ENCODE results near the gene EIF4G3. TPM values are rescaled to one million over a fixed set of nuclear protein-coding genes. Genes with fewer than 3 reads are reported as not detected.
"Not testable (repeated sequence)": the region's sequence is repeated elsewhere in the genome, so short reads cannot be mapped to it uniquely, and the experiment has no call there.

Gene EIF4G3
- total and polyA plus RNA-seq, 3 experiments from 2014 or later = 13.0 to 51.3 (median 46.8) TPM

DNA sequence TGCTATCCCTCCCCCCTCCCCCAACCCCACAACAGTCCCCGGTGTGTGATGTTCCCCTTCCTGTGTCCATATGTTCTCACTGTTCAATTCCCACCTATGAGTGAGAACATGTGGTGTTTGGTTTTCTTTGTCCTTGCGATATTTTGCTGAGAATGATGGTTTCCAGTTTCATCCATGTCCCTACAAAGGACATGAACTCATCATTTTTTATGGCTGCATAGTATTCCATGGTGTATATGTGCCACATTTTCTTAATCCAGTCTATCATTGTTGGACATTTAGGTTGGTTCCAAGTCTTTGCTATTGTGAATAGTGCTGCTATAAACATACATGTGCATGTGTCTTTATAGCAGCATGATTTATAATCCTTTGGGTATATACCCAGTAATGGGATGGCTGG is 269.2 kb downstream of the EIF4G3 start:
- H3K36me3 ChIP-seq (ENCODE audit: insufficient read depth, low read length); H3K27ac ChIP-seq (ENCODE audit: low read depth, low read length); H3K27me3 Mint-ChIP-seq; H3K4me3 Mint-ChIP-seq; H3K4me1 ChIP-seq (ENCODE audit: insufficient read depth, low read length); H3K9me3 ChIP-seq (ENCODE audit: low read length); H3K4me3 ChIP-seq (ENCODE audit: low read length); CTCF ChIA-PET; H3K27ac Mint-ChIP-seq; DNase-seq; H3K9me3 Mint-ChIP-seq; H3K27me3 ChIP-seq (ENCODE audit: insufficient read depth, low read length, poor library complexity, severe bottlenecking); POLR2A ChIA-PET: not testable (repeated sequence)
- Mint-ChIP-seq H3K4me1 (peaks cover 1 to 16% (median 6%) of the 10 kb centered on the region in 3 donors), H3K36me3 (peaks cover 0 to 14% (median 12%) of the 10 kb centered on the region in 3 donors)

GRCh38 chr1:20903437-20903836 is 273.3 kb downstream of the EIF4G3 start:
- no peaks in the 10 kb centered on the region for H3K9me3 Mint-ChIP-seq
- DNase-seq = peak in 1 of 5 donors; percentile 16
- peaks cover 1 to 13% (median 6%) of the 10 kb centered on the region in 3 donors for H3K4me1 Mint-ChIP-seq
- Histone ChIP-seq H3K27ac (ENCODE audit: low read depth, low read length) (no peak overlapping the region), H3K9me3 (ENCODE audit: low read length) (no peaks in the 10 kb centered on the region), H3K36me3 (ENCODE audit: insufficient read depth, low read length) (no peaks in the 10 kb centered on the region), H3K4me3 (ENCODE audit: low read length) (no peak overlapping the region), H3K4me1 (ENCODE audit: insufficient read depth, low read length) (no peaks in the 10 kb centered on the region), H3K27me3 (ENCODE audit: insufficient read depth, low read length, poor library complexity, severe bottlenecking) (no peaks in the 10 kb centered on the region)
- H3K36me3 Mint-ChIP-seq = peaks cover 0 to 16% (median 15%) of the 10 kb centered on the region in 3 donors
- CTCF ChIA-PET = interaction anchor here (1.7 kb wide), 1 partner anchor 207 kb away, joined by 5 read pairs; no protein-coding TSS in a partner anchor
- no peak overlapping the region for H3K4me3 Mint-ChIP-seq
- H3K27ac Mint-ChIP-seq = no peak overlapping the region
- POLR2A ChIA-PET = no interaction called here
- no peaks in the 10 kb centered on the region for H3K27me3 Mint-ChIP-seq

GRCh38 chr1:20900056-20900455 is 276.6 kb downstream of the EIF4G3 start:
- Mint-ChIP-seq H3K27ac (peak overlapping the region in 1 of 8 donors; percentile 12), H3K4me3 (no peak overlapping the region), H3K9me3 (no peaks in the 10 kb centered on the region), H3K36me3 (peaks cover 0 to 12% (median 11%) of the 10 kb centered on the region in 3 donors), H3K4me1 (peaks cover 1 to 13% (median 6%) of the 10 kb centered on the region in 3 donors), H3K27me3 (no peaks in the 10 kb centered on the region)
- no peaks in the 10 kb centered on the region for H3K4me1 ChIP-seq (ENCODE audit: insufficient read depth, low read length)
- ChIA-PET POLR2A (no interaction called here), CTCF (no interaction called here)
- no peak overlapping the region for H3K27ac ChIP-seq (ENCODE audit: low read depth, low read length)
- no peaks in the 10 kb centered on the region for H3K27me3 ChIP-seq (ENCODE audit: insufficient read depth, low read length, poor library complexity, severe bottlenecking)
- H3K36me3 ChIP-seq (ENCODE audit: insufficient read depth, low read length) = no peaks in the 10 kb centered on the region
- H3K9me3 ChIP-seq (ENCODE audit: low read length) = no peaks in the 10 kb centered on the region
- H3K4me3 ChIP-seq (ENCODE audit: low read length) = no peak overlapping the region
- no peak for DNase-seq

DNA sequence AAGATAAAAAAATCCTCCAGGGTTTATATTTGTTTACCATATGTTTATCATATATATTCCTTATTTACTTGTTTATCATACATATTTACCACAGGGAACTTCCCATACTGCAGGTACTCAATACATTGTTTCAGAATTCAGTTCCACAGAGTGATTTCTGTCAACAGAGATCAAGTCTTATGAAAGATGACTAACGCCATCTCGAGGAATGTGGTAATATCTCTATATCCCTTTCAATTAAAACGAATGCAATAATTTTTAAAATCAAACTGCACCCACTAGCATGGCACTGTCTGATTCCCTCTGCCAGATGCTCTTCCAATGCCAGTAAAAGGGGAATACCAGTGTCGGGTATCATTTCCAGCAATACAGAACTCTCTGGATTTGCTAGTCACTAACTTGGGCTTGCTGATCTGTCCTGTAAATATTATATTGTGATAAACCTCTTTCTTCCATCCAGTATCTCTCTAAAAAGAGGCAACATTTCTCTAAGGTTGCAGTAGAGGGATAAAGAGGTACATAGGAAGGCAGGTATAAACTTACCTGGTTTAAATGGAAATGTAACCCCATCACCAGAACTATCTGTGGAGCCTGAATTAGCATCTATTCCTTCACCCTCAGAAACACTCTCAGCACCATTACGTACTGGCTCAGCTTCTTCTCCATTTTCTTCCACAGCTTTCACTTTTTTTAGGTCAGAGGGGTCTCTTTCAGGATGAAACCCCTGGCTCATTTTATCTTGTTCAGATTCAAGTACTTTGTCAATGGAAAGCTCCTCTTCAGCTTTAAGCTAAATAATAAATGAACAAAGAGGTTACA is 277.3 kb downstream of the EIF4G3 start:
- no peaks in the 10 kb centered on the region for H3K9me3 ChIP-seq (ENCODE audit: low read length)
- no peak for DNase-seq
- Mint-ChIP-seq H3K27ac (no peak overlapping the region), H3K4me1 (peaks cover 1 to 13% (median 6%) of the 10 kb centered on the region in 3 donors), H3K36me3 (peaks cover 0 to 16% (median 13%) of the 10 kb centered on the region in 3 donors), H3K9me3 (no peaks in the 10 kb centered on the region), H3K4me3 (no peak overlapping the region), H3K27me3 (no peaks in the 10 kb centered on the region)
- no peak overlapping the region for H3K27ac ChIP-seq (ENCODE audit: low read depth, low read length)
- CTCF ChIA-PET = no interaction called here
- no peaks in the 10 kb centered on the region for H3K36me3 ChIP-seq (ENCODE audit: insufficient read depth, low read length)
- H3K4me1 ChIP-seq (ENCODE audit: insufficient read depth, low read length) = no peaks in the 10 kb centered on the region
- no peak overlapping the region for H3K4me3 ChIP-seq (ENCODE audit: low read length)
- POLR2A ChIA-PET = no interaction called here
- H3K27me3 ChIP-seq (ENCODE audit: insufficient read depth, low read length, poor library complexity, severe bottlenecking) = no peaks in the 10 kb centered on the region

GRCh38 chr1:20896826-20897225 is 279.9 kb downstream of the EIF4G3 start:
- Mint-ChIP-seq H3K9me3 (no peaks in the 10 kb centered on the region), H3K27ac (peak overlapping the region in 1 of 8 donors; percentile 33), H3K27me3 (no peaks in the 10 kb centered on the region), H3K4me3 (no peak overlapping the region), H3K4me1 (no peaks in the 10 kb centered on the region), H3K36me3 (peaks cover 0 to 36% (median 6%) of the 10 kb centered on the region in 3 donors)
- ChIA-PET POLR2A (interaction anchor here (0.6 kb wide), 1 partner anchor 215 kb away, joined by 3 read pairs; no protein-coding TSS in a partner anchor), CTCF (interaction anchor here (0.9 kb wide), 1 partner anchor 298 kb away, joined by 4 read pairs; no protein-coding TSS in a partner anchor)
- Histone ChIP-seq H3K9me3 (ENCODE audit: low read length) (no peaks in the 10 kb centered on the region), H3K4me1 (ENCODE audit: insufficient read depth, low read length) (no peaks in the 10 kb centered on the region), H3K27ac (ENCODE audit: low read depth, low read length) (no peak overlapping the region), H3K27me3 (ENCODE audit: insufficient read depth, low read length, poor library complexity, severe bottlenecking) (no peaks in the 10 kb centered on the region), H3K4me3 (ENCODE audit: low read length) (no peak overlapping the region), H3K36me3 (ENCODE audit: insufficient read depth, low read length) (peaks cover 10% of the 10 kb centered on the region)
- no peak for DNase-seq

DNA sequence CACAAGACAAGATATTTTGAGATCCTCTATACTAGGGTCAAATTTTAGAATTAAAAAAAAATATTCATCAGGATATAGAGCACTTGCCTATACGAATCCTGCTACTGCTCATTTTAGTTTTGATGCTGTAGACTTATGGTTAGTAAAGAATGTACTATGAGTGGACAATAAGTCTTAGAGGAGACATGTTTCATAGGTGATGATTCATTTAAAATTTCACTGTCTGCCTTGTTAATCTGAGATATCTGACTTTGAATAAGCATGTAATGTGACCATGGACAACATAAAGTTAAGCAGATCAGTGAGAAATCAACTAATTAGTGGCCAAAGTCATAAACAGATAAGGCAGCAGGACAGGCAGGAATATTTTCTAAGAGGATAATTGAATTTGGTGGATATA is 282.8 kb downstream of the EIF4G3 start:
- Mint-ChIP-seq H3K27ac (no peak overlapping the region), H3K27me3 (no peaks in the 10 kb centered on the region), H3K36me3 (peaks cover 0 to 39% (median 2%) of the 10 kb centered on the region in 3 donors), H3K4me3 (no peak overlapping the region), H3K4me1 (no peaks in the 10 kb centered on the region), H3K9me3 (no peaks in the 10 kb centered on the region)
- Histone ChIP-seq H3K36me3 (ENCODE audit: insufficient read depth, low read length) (peaks cover 10% of the 10 kb centered on the region), H3K4me3 (ENCODE audit: low read length) (no peak overlapping the region), H3K4me1 (ENCODE audit: insufficient read depth, low read length) (no peaks in the 10 kb centered on the region), H3K27ac (ENCODE audit: low read depth, low read length) (no peak overlapping the region), H3K27me3 (ENCODE audit: insufficient read depth, low read length, poor library complexity, severe bottlenecking) (no peaks in the 10 kb centered on the region), H3K9me3 (ENCODE audit: low read length) (no peaks in the 10 kb centered on the region)
- POLR2A ChIA-PET = no interaction called here
- DNase-seq = no peak
- CTCF ChIA-PET = no interaction called here

GRCh38 chr1:20891091-20891490 is 285.6 kb downstream of the EIF4G3 start:
- POLR2A ChIA-PET = no interaction called here
- H3K27me3 ChIP-seq (ENCODE audit: insufficient read depth, low read length, poor library complexity, severe bottlenecking) = no peaks in the 10 kb centered on the region
- peaks cover 0 to 44% (median 5%) of the 10 kb centered on the region in 3 donors for H3K36me3 Mint-ChIP-seq
- no peak overlapping the region for H3K4me3 ChIP-seq (ENCODE audit: low read length)
- H3K4me1 ChIP-seq (ENCODE audit: insufficient read depth, low read length) = no peaks in the 10 kb centered on the region
- DNase-seq = no peak
- no peak overlapping the region for H3K4me3 Mint-ChIP-seq
- H3K36me3 ChIP-seq (ENCODE audit: insufficient read depth, low read length) = peaks cover 10% of the 10 kb centered on the region
- H3K9me3 Mint-ChIP-seq = no peaks in the 10 kb centered on the region
- H3K9me3 ChIP-seq (ENCODE audit: low read length) = no peaks in the 10 kb centered on the region
- no peaks in the 10 kb centered on the region for H3K27me3 Mint-ChIP-seq
- no peaks in the 10 kb centered on the region for H3K4me1 Mint-ChIP-seq
- H3K27ac Mint-ChIP-seq = no peak overlapping the region
- H3K27ac ChIP-seq (ENCODE audit: low read depth, low read length) = no peak overlapping the region
- CTCF ChIA-PET = no interaction called here

GRCh38 chr1:20887246-20887645 is 289.5 kb downstream of the EIF4G3 start:
- H3K9me3 ChIP-seq (ENCODE audit: low read length) = no peaks in the 10 kb centered on the region
- Mint-ChIP-seq H3K4me1 (no peaks in the 10 kb centered on the region), H3K36me3 (peaks cover 0 to 25% (median 3%) of the 10 kb centered on the region in 3 donors), H3K27ac (no peak overlapping the region), H3K27me3 (no peaks in the 10 kb centered on the region), H3K9me3 (no peaks in the 10 kb centered on the region), H3K4me3 (no peak overlapping the region)
- POLR2A ChIA-PET = no interaction called here
- no peak for DNase-seq
- no peaks in the 10 kb centered on the region for H3K27me3 ChIP-seq (ENCODE audit: insufficient read depth, low read length, poor library complexity, severe bottlenecking)
- CTCF ChIA-PET = no interaction called here
- H3K36me3 ChIP-seq (ENCODE audit: insufficient read depth, low read length) = peaks cover 1% of the 10 kb centered on the region
- H3K4me1 ChIP-seq (ENCODE audit: insufficient read depth, low read length) = no peaks in the 10 kb centered on the region
- no peak overlapping the region for H3K4me3 ChIP-seq (ENCODE audit: low read length)
- H3K27ac ChIP-seq (ENCODE audit: low read depth, low read length) = no peak overlapping the region
